IMR-90 (cell line): ENCODE results near the gene CREB5.

Experiments
- POLR2A ChIP-seq: IDR thresholded peaks from 2 replicates; pipeline ENCODE4 v1.6.1; 2012; ENCODE audit warnings: mild to moderate bottlenecking, low read depth, low read length
- RAD21 ChIP-seq: IDR thresholded peaks from 2 replicates; pipeline ENCODE4 v1.6.1; 2012; ENCODE audit warnings: low read length, improper control_type of control experiment
- SMC3 ChIP-seq: fragments of 150-350 bp; IDR thresholded peaks from 2 replicates; pipeline ENCODE4 v1.6.1; 2016; ENCODE audit warnings: low read depth, mild to moderate bottlenecking, antibody characterized with exemption, low read length, moderate library complexity
- TF ChIP-seq, protein P1 (sequence below): conservative IDR thresholded peaks from 2 replicates; pipeline ENCODE4 v1.5.1; 2012; ENCODE audit warnings: mild to moderate bottlenecking, low read depth, low read length, improper control_type of control experiment
- TF ChIP-seq, protein P2 (sequence below): fragments of 150-350 bp; IDR thresholded peaks from 2 replicates; pipeline ENCODE4 v1.6.1; 2017; ENCODE audit warnings: mild to moderate bottlenecking, antibody characterized with exemption, low read length, low read depth
- TF ChIP-seq, protein P3 (sequence below): fragments of 150-350 bp; IDR thresholded peaks from 2 replicates; pipeline ENCODE4 v1.6.1; 2016; ENCODE audit warnings: low read depth, mild to moderate bottlenecking, low read length, moderate library complexity, borderline replicate concordance

DNA sequence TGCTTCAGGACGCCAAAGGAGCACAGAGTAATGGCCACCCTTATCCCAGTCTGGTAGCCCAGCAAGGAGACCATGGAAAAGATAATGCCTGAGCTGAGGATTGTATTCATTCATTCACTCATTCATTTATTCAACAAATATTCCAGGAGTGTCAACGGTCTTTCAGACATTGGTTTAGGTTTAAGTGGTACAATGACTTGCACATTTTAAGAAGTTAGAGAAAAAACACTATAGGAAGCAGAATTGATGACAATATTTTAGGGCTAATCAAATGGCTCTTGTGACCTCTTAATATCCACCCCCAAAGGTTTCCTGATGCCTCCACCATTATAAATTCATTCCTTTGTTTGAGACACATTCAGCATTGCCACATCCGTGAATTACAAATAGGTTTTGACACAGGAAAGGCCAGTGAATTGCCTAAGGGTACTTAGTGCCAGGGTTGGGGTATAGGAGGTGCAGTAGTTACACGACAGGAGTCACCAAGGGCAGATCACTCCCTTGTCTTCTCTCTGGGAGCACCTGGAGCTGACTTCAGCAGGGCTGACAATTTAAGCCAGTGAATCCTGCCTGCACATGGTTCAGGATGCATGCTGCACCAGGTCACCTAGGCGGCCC, 269.5 kb downstream of the CREB5 start:
- TF ChIP-seq, protein P1, sequence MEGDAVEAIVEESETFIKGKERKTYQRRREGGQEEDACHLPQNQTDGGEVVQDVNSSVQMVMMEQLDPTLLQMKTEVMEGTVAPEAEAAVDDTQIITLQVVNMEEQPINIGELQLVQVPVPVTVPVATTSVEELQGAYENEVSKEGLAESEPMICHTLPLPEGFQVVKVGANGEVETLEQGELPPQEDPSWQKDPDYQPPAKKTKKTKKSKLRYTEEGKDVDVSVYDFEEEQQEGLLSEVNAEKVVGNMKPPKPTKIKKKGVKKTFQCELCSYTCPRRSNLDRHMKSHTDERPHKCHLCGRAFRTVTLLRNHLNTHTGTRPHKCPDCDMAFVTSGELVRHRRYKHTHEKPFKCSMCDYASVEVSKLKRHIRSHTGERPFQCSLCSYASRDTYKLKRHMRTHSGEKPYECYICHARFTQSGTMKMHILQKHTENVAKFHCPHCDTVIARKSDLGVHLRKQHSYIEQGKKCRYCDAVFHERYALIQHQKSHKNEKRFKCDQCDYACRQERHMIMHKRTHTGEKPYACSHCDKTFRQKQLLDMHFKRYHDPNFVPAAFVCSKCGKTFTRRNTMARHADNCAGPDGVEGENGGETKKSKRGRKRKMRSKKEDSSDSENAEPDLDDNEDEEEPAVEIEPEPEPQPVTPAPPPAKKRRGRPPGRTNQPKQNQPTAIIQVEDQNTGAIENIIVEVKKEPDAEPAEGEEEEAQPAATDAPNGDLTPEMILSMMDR = no peak
- TF ChIP-seq SMC3 (no peak), RAD21 (no peak), POLR2A (no peak)
- TF ChIP-seq, protein P2, sequence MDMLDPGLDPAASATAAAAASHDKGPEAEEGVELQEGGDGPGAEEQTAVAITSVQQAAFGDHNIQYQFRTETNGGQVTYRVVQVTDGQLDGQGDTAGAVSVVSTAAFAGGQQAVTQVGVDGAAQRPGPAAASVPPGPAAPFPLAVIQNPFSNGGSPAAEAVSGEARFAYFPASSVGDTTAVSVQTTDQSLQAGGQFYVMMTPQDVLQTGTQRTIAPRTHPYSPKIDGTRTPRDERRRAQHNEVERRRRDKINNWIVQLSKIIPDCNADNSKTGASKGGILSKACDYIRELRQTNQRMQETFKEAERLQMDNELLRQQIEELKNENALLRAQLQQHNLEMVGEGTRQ = no peak
- TF ChIP-seq, protein P3, sequence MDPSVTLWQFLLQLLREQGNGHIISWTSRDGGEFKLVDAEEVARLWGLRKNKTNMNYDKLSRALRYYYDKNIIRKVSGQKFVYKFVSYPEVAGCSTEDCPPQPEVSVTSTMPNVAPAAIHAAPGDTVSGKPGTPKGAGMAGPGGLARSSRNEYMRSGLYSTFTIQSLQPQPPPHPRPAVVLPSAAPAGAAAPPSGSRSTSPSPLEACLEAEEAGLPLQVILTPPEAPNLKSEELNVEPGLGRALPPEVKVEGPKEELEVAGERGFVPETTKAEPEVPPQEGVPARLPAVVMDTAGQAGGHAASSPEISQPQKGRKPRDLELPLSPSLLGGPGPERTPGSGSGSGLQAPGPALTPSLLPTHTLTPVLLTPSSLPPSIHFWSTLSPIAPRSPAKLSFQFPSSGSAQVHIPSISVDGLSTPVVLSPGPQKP = no peak
